Panc1 (cell line): ENCODE results near the gene WDR73. TPM values are rescaled to one million over a fixed set of nuclear protein-coding genes. Genes with fewer than 3 reads are reported as not detected.

ENCODE experiments used
- ATAC-seq: fragments of 200-7000 bp; cut with Tn5 transposase; 2 replicates; pipeline ENCODE4 v1.9.1; 2020; ENCODE audit warnings: mild to moderate bottlenecking, moderate library complexity
- BruUV-seq: library from RNA; stranded (reverse); fragments of 400-500 nt; replicated peaks from 2 replicates; lab custom pipeline; 2021; lab: Mats Ljungman, UMichigan
- CTCF ChIA-PET: fragments of 300-600 bp; sonication (Branson Sonifier 250); formaldehyde crosslinking; loops from one replicate; lab custom pipeline; 2022; ENCODE audit warnings: antibody characterized with exemption; lab: Charles Lee
- POLR2A ChIA-PET: fragments of 300-600 bp; sonication (Branson Sonifier 250); formaldehyde crosslinking; loops from one replicate; lab custom pipeline; 2022; ENCODE audit warnings: antibody characterized with exemption; lab: Charles Lee
- DNase-seq: peaks from one replicate; pipeline ENCODE4 v3.0.0-alpha.2; 2010; ENCODE audit warnings: low read depth, low spot score
- H3K27ac ChIP-seq: 2 replicates; pipeline ENCODE4 v1.5.1; 2011; ENCODE audit warnings: mild to moderate bottlenecking, low read length, inconsistent platforms
- H3K27me3 ChIP-seq: fragments of 200-500 bp; sonication (Bioruptor generic); 2 replicates; pipeline ENCODE4 v1.6.0; 2014; ENCODE audit warnings: low read length, inconsistent platforms; ENCODE audit not compliant: control insufficient read depth, insufficient read depth
- H3K36me3 ChIP-seq: fragments of 200-500 bp; sonication (Bioruptor generic); 2 replicates; pipeline ENCODE4 v1.5.1; 2014; ENCODE audit warnings: inconsistent platforms, mild to moderate bottlenecking, low read length, moderate library complexity; ENCODE audit not compliant: control insufficient read depth, insufficient read depth
- H3K4me1 ChIP-seq: 2 replicates; pipeline ENCODE4 v1.5.1; 2011; ENCODE audit warnings: inconsistent platforms, mild to moderate bottlenecking, low read length, moderate library complexity; ENCODE audit not compliant: control insufficient read depth, insufficient read depth
- H3K4me3 ChIP-seq, 2 experiments: 2 replicates each; pipeline ENCODE4 v1.5.1; 2011 to 2012; ENCODE audit warnings: low read depth in 2 of 2, low read length in 2 of 2, mild to moderate bottlenecking in 2 of 2, inconsistent platforms in 1 of 2, moderate library complexity in 1 of 2
- H3K9me3 ChIP-seq: fragments of 200-500 bp; sonication (Bioruptor generic); 2 replicates; pipeline ENCODE4 v1.5.1; 2014; ENCODE audit warnings: low read depth, mild to moderate bottlenecking, inconsistent platforms, low read length, moderate library complexity; ENCODE audit not compliant: control insufficient read depth, insufficient read depth
- CTCF ChIP-seq: fragments of 450-650 bp; IDR thresholded peaks from 2 replicates; pipeline ENCODE4 v1.5.1; 2017; ENCODE audit warnings: mild to moderate bottlenecking
- POLR2AphosphoS5 ChIP-seq: IDR thresholded peaks from 2 replicates; pipeline ENCODE4 v1.6.1; 2012; ENCODE audit warnings: mild to moderate bottlenecking, low read depth, low read length, moderate library complexity
- REST ChIP-seq, 2 experiments: IDR thresholded peaks; 2 replicates each; pipeline ENCODE4 v1.6.1; 2011 to 2012; ENCODE audit warnings: low read depth in 2 of 2, control low read depth in 1 of 2, low read length in 1 of 2, mild to moderate bottlenecking in 1 of 2, moderate library complexity in 1 of 2; ENCODE audit not compliant: insufficient read depth in 1 of 2
- SIN3A ChIP-seq: IDR thresholded peaks from 2 replicates; pipeline ENCODE4 v1.6.1; 2012; ENCODE audit warnings: low read depth, mild to moderate bottlenecking, low read length, moderate library complexity, borderline replicate concordance; ENCODE audit not compliant: insufficient read depth
- TCF7L2 ChIP-seq: IDR thresholded peaks from 2 replicates; pipeline ENCODE4 v1.6.1; 2011; ENCODE audit warnings: mild to moderate bottlenecking, low read depth, low read length, inconsistent platforms
- in situ Hi-C: cut with HindIII; loops from 2 replicates; pipeline ENCODE4 v1.10.0; 2016; ENCODE audit warnings: low sequenced_read_pairs, low pct_unique_long_range_greater_than_20kb
- intact Hi-C: fragments of 100-400 bp; cut with micrococcal nuclease; formaldehyde crosslinking; loops from one replicate; pipeline ENCODE4 v1.10.0; 2022; ENCODE audit not compliant: unreplicated experiment
- total RNA-seq: library from RNA; stranded (reverse); gene quantifications from one replicate; pipeline ENCODE4 v1.2.1, GENCODE V29; 2021; ENCODE audit not compliant: unreplicated experiment

WDR73 gene
- total RNA-seq, 1 experiment from 2014 or later: 39.0 TPM

- Histone ChIP-seq H3K4me1 (no peaks in the 10 kb centered on the region), H3K27ac (no peak overlapping the region), H3K27me3 (no peaks in the 10 kb centered on the region), H3K4me3 (no peak overlapping the region), H3K9me3 (no peaks in the 10 kb centered on the region), H3K36me3 (no peaks in the 10 kb centered on the region)
- intact Hi-C loops (no loop called here), in situ Hi-C loops (no loop called here)
- POLR2A ChIA-PET: no interaction called here
- no TSS peak for BruUV-seq
- ATAC-seq (no peak), DNase-seq (no peak)
- TF ChIP-seq TCF7L2: no peak
- TF ChIP-seq CTCF: no peak
- TF ChIP-seq SIN3A: no peak
- TF ChIP-seq REST (IDR thresholded peaks at IDR 0.05; ENCODE audit: insufficient read depth in 1 of 2, low read depth in 2 of 2, low read length in 1 of 2): no peak
- TF ChIP-seq POLR2AphosphoS5: no peak
- CTCF ChIA-PET: no interaction called here
These were observed 44.1 kb downstream of the WDR73 start for GRCh38 chr15:84609818-84610525.

GRCh38 chr15:84608707-84609284, 45.3 kb downstream of the WDR73 start:
- no TSS peak for BruUV-seq
- Histone ChIP-seq H3K27me3 (no peaks in the 10 kb centered on the region), H3K27ac (no peak overlapping the region), H3K4me1 (no peaks in the 10 kb centered on the region), H3K36me3 (no peaks in the 10 kb centered on the region), H3K9me3 (no peaks in the 10 kb centered on the region), H3K4me3 (no peak overlapping the region)
- in situ Hi-C loops (no loop called here), intact Hi-C loops (no loop called here)
- ChIA-PET POLR2A (interaction anchor here (0.7 kb wide), 1 partner anchor 70 kb away, joined by 3 read pairs; no protein-coding TSS in a partner anchor), CTCF (no interaction called here)
- TF ChIP-seq TCF7L2 (no peak), SIN3A (no peak)
- ATAC-seq (no peak), DNase-seq (no peak)

GRCh38 chr15:84606653-84607120, 47.4 kb downstream of the WDR73 start:
- ChIA-PET POLR2A (no interaction called here), CTCF (no interaction called here)
- H3K27ac ChIP-seq: no peak overlapping the region
- H3K9me3 ChIP-seq: no peaks in the 10 kb centered on the region
- TF ChIP-seq REST (IDR thresholded peaks at IDR 0.05; ENCODE audit: insufficient read depth in 1 of 2, low read depth in 2 of 2, low read length in 1 of 2) (no peak), SIN3A (no peak), TCF7L2 (no peak), CTCF (no peak), POLR2AphosphoS5 (no peak)
- no peak overlapping the region for H3K4me3 ChIP-seq
- BruUV-seq: no TSS peak
- H3K4me1 ChIP-seq: no peaks in the 10 kb centered on the region
- DNase-seq (no peak), ATAC-seq (no peak)
- H3K36me3 ChIP-seq: no peaks in the 10 kb centered on the region
- no peaks in the 10 kb centered on the region for H3K27me3 ChIP-seq
- intact Hi-C loops: no loop called here
- in situ Hi-C loops: no loop called here
